GM04503 (cell line): ENCODE results near the gene FOXN3.

Experiments used
- DNase-seq: peaks from one replicate; pipeline ENCODE4 v3.0.0-alpha.2; 2012; ENCODE audit warnings: low read depth

Gene FOXN3

GRCh38 chr14:89331398-89331797 is 85.6 kb downstream of the FOXN3 start:
- no peak for DNase-seq

GRCh38 chr14:89330236-89331002 is 86.6 kb downstream of the FOXN3 start:
- peak; percentile 75 for DNase-seq

DNA sequence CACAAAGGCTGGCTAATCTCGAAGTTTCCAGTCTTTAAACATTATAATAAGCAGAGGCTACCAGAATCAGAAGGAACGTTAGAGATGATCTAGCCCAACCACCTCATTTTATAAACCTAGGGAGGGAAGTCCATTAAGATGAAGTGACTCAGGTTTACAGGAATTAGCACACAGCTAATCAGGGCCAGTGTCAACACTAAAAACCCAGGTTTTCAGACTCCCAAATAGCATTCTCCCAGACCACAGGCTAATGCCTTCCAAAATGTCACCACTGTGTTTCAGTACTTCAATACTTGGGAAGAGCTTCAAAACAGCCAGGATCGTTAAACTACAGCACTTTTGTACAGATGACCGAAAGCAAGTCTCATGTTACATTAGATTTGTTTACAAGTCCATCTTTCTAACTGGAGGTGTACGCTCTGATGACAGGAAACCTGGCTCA is 89.2 kb downstream of the FOXN3 start:
- DNase-seq: no peak

DNA sequence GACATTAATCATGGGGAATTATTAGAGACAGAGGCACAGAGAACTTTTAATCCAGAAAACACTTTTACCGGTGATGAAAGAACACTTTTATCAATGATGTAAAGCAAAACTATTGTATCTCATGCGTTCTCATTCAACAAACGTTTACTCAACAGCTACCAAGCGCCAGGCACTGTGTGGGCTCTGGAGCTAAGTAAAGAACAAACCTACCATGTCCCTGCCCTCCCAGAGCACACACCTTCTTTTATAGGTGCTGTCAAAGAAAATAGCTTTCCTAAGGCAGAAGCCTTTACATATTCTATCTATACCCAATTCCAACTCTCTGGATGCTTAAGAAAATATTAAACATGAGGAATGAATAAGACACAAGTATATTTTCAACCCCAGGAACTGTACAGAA is 91.1 kb downstream of the FOXN3 start:
- DNase-seq: no peak

DNA sequence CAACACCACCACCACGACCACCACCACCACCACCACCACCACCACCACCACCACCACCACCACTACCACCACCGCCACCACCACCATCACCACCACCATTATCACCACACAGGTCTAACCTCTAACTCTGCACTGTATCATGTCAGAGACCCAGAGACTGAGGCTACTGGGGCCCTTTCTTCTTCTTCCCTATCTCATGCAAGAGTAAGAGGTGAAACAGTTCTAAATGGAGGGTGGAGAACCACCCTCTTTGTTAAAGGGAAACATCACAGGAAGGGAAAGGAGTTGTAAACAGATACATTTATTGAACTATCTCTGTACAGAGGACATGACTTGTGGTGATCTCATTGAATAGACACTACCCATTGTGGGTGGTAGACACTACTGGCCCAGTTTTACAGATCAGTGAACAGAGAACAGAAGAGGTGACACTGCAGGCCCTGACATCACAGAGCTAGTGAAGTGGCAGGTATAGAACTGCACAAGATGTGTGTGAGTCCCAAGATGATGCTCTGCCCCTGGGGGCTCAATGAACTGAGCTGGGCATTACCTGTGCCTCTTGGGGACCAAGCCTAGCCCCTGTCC is 91.6 kb downstream of the FOXN3 start:
- DNase-seq: no peak

DNA sequence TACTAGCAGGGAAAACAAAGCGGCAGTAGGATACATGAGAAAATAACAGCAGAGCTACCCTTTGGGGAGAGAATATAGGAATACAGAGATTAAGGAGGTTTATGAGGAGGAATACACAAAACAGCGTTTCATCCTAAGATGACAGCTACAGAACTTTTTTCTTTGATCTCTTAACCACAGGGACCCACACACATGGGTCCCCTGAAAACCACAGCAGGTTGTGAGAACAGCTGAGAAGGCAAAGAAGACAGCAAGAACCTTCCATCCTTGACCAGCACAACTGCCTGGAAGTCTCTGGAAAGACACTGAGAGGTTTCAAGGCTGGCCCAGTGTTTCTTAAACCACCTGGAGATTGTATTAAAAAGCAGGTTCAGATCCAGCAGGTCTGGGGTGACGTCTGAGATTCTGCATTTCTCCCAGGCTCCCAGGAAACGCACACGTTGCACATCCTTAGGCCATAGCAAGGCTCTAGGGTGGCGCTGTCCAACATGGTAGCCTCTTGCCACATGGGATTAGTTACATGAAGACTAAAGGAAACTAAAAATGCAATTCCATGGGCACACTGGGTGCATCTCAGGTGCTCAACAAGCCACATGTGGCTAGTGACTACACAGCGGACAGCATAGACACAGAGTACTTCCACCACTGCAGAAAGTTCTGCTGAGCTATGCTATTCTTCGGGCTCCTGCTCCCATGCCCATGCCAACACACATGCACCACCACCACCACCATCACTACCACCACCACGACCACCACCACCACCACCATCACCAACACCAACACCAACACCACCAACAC is 92.3 kb downstream of the FOXN3 start:
- DNase-seq: no peak

DNA sequence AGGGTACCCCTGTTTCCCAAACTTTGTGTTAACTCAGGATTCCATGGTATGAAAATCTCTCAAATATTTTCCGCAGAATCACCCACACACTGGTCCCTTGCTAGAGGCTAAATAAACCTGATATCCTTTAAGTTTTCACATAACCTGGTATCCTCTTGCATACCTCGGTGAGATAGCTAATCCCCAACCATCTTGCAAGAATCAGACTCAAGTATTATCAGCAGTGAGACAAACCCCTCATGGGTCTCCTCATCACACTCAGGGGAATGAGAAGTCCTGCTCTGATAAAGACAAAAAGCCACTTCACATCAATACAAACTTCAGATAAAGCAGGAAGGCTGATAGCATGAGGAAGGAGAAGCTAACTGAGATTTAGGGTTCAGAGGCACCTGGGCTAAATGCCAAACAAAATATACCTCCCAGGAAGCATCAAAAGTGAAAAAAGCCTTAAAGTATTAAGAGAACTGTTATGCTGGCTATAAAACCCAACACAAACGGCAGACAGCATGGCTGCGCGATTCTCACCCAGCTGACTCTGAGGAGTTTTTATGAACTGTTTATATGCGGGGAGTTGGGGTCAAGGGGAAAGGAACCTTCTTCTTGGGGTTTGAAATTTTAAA is 96.5 kb downstream of the FOXN3 start:
- no peak for DNase-seq

DNA sequence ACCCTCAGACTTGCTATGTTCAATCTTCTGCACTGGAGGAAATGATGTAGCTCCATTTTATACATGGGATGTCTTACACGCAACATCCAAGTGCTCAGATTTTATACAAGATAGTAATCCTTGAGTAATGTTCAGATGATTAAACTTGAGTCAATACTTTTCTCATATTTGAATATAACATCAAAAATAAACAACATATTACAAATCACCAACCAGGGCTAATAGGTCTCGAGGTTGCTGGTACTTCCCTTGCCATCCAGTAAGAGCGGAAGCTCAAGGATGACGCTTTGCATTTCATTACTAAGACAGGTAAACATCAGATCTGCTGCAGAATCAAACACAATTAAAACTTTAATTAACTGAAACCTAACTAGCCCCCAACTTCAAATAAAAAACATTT is 97.3 kb downstream of the FOXN3 start:
- DNase-seq: no peak

DNA sequence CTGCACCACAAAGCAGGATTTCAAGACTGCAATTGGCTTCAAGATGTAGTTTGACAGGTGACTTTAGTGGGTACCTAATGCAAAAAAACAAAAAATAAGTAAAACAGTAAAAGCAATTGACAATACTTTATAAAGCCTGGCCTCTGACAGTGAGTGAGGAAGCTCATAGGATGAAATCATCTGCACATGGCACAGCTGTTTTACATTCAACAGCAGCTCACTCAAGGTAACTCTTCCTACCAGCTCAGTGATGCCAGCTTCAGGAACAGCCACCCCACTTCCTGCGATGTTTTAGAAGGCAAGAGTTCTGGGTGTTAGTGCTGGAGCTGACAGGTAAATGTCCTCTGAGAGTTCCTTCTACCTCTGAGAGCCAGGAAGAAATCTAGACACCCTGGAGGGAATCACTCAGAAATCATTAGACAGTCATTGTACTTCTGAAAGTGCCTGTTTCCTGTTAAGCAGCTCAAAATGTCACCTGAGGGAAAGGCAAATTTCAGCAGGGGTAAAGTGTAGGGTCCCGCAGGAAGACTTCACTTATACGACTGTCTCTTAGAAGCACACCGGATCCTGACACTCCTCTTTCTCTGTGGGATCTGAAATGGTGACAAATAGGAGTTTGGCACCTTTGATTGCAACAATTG is 99.9 kb downstream of the FOXN3 start:
- DNase-seq: no peak

- no peak for DNase-seq
Observed at GRCh38 chr14:89315493-89316470, 101.3 kb downstream of the FOXN3 start.

DNA sequence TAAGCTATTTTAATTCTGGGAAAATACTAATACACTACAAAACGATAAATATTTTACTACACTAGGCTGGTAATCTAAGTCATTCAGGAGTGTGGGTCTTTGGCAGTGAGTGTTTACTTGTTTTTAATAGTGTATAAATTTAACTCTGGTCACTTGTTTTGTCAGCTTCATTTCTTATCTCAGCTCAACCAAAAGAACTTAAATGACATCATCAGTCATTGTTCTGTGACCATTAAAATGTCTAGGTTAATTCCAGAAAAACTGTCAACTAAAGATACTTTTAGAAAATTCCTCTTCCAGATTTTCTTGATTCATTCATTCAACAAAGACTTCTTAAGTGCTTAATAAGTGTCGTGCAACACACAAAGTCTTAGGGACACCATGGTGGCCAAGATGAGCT is 102.8 kb downstream of the FOXN3 start:
- no peak for DNase-seq

- DNase-seq: no peak
Observed at GRCh38 chr14:89312932-89313331, 104.1 kb downstream of the FOXN3 start.

GRCh38 chr14:89310211-89310610 is 106.8 kb downstream of the FOXN3 start:
- DNase-seq: no peak

DNA sequence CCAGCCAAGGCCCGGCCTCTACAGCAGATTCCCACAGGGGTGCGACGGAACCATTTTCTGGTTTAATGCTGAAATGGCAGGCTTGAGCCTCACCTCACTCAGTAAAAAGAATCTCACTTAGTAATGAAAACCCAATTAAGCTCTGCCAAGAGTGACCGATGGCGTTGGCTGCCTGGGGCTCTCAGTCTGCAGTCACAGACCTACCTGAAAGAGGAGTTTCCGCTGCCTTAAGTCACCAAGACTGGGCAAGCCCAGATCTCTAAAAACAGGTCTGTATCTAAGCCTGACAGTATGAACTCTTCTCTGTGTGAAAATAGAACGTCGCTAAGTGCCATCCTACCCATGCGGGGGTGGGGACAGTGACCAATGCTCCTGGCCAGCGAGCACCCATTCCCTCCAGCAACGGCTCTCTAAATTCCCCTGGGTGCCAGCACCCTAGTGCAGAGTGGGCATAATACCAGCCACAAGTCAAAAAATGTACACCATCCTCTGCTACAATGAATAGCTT is 107.3 kb downstream of the FOXN3 start:
- DNase-seq: no peak

GRCh38 chr14:89308232-89308959 is 108.6 kb downstream of the FOXN3 start:
- DNase-seq: no peak

GRCh38 chr14:89307409-89307808 is 109.6 kb downstream of the FOXN3 start:
- no peak for DNase-seq

GRCh38 chr14:89304972-89305703 is 111.9 kb downstream of the FOXN3 start:
- DNase-seq: no peak

DNA sequence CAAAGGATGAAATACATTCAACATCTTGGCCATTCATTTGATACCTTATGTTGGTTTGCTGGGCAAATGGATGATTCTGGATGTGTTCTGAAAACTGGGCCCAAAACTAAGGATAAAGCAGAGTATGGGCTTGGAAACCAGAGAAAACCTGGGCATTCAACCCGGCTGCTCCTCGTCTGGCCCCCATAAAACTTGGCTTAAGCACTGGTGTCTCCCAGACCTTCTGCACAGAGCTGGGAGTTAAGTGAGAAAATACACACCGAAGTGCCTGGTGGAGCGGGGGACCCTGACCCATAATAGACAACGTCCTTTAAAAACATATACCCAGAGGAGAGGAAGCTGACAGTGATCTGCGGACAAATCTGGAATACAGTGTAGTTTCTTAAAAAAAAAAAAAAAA is 112.5 kb downstream of the FOXN3 start:
- no peak for DNase-seq
